Mucosa of descending colon (tissue), 3 donors: ENCODE results near the gene CYP2A6. TPM values are rescaled to one million over a fixed set of nuclear protein-coding genes. Genes with fewer than 3 reads are reported as not detected.
A peak's percentile ranks its signal among the peaks of the same experiment; 100 is the strongest.

ENCODE experiments used
- ATAC-seq: fragments of 200-7000 bp; cut with Tn5 transposase; one replicate; pipeline ENCODE4 v1.9.1; 2020; ENCODE audit warnings: mild to moderate bottlenecking, moderate library complexity
- DNase-seq, 3 donors: peaks; one replicate each; pipeline ENCODE4 v3.0.0-alpha.2; 2020
- H3K36me3 ChIP-seq: fragments of 200-600 bp; one replicate; pipeline ENCODE4 v1.8.0; 2021; ENCODE audit warnings: low read depth, mild to moderate bottlenecking
- H3K4me1 ChIP-seq: fragments of 200-600 bp; one replicate; pipeline ENCODE4 v1.8.0; 2021; ENCODE audit warnings: low read depth, mild to moderate bottlenecking
- H3K4me3 ChIP-seq: fragments of 200-600 bp; one replicate; pipeline ENCODE4 v1.8.0; 2021; ENCODE audit warnings: mild to moderate bottlenecking
- H3K9me3 ChIP-seq: fragments of 200-600 bp; one replicate; pipeline ENCODE4 v1.8.0; 2021; ENCODE audit warnings: mild to moderate bottlenecking
- intact Hi-C, 2 donors: fragments of 100-400 bp; cut with DNase I in 1 of 2; cut with micrococcal nuclease in 1 of 2; formaldehyde crosslinking; loops; one replicate each; pipeline versions ENCODE4 v1.11.0 to v1.11.1; 2022; cut with DNase I, micrococcal nuclease
- total RNA-seq, 3 donors: library from RNA; stranded (reverse); fragmentation: NEBNext Ultra II Directional in 2 of 3; extraction: Animal tissue kit (Norgen Biotek cat#: 25700) in 2 of 3; gene quantifications; one replicate each; pipeline versions ENCODE4 v1.2.1 to v1.2.4, GENCODE V29; 2021 to 2023
- TF ChIP-seq, protein P1 (sequence below): fragments of 200-600 bp; IDR thresholded peaks from one replicate; pipeline ENCODE4 v1.8.0; 2022; ENCODE audit warnings: antibody characterized with exemption, mild to moderate bottlenecking
- donor health status: DM: no; HTN: no; CAD: no; lungs with moderate emphysema.
- donor health status: DM: no; HTN: no; CAD: no.
- donor health status: DM: no; HTN: yes; CAD: no.

CYP2A6 gene
- total RNA-seq, 3 donors from 2014 or later: 0.61 TPM; not detected in 2

DNA sequence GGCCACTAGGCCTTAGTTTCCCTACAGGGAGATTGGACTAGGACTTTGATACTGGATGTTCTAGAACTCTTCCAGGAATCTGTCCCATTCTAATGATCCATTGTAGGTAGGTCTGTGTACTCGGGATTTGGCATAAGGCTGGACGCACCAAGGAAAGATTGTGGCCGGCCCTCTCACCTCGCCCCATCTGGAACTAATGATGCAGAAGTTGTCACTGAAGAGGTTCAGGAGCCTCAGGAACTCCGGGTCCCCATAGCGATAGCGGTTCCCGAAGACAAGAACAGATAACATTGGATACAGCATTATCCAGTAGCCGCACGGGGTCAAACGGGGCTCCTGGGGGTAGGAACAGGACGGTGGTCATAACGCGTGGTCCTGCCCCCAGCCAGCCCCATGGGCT, 40.1 kb downstream of the CYP2A6 start:
- Histone ChIP-seq H3K4me3 (no peak overlapping the region), H3K9me3 (no peaks in the 10 kb centered on the region), H3K36me3 (no peaks in the 10 kb centered on the region), H3K4me1 (peaks cover 18% of the 10 kb centered on the region)
- TF ChIP-seq, protein P1, sequence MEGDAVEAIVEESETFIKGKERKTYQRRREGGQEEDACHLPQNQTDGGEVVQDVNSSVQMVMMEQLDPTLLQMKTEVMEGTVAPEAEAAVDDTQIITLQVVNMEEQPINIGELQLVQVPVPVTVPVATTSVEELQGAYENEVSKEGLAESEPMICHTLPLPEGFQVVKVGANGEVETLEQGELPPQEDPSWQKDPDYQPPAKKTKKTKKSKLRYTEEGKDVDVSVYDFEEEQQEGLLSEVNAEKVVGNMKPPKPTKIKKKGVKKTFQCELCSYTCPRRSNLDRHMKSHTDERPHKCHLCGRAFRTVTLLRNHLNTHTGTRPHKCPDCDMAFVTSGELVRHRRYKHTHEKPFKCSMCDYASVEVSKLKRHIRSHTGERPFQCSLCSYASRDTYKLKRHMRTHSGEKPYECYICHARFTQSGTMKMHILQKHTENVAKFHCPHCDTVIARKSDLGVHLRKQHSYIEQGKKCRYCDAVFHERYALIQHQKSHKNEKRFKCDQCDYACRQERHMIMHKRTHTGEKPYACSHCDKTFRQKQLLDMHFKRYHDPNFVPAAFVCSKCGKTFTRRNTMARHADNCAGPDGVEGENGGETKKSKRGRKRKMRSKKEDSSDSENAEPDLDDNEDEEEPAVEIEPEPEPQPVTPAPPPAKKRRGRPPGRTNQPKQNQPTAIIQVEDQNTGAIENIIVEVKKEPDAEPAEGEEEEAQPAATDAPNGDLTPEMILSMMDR: no peak
- no peak for DNase-seq
- intact Hi-C loops: loop anchor here in 1 of 2 donors (10.0 kb wide), 1 partner anchor 145 kb away; no protein-coding TSS in a partner anchor
- ATAC-seq: no peak

DNA sequence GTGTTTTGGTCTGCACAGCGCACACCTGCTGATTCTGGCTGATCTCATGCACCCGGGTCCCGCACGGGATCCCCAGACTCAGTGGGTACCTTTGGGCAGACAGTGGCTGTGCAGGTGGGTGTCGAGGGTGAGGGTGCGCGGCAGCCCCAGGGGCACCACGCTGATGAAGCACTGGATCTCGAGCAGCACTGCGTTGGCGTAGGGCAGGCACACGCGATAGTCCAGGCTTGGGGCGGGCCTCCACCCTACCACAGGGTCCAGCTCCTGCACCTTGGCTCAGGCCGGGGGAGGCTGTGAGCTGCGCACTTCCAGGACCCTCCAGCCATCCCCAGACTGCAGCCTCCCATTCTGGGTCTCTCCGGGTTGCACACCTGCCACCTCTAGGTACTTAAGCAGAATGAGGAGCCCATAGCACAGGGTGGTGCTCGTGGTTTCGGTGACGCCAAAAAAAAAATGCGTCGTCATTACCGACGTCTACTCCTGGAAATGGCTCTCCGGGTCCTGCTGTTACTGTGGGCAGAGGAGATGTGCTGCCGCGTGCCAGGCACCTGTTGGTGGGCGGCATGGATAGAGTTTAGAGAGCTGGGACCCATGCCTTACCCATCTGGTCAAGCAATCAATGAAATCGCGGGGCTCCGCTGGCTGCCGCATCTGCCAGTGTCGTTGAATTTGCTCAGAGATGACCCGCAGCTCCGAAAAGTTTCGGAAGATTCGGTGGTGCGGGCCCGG, 40.7 kb downstream of the CYP2A6 start:
- ATAC-seq (no peak), DNase-seq (peak in 1 of 3 donors; percentile 48)
- no peaks in the 10 kb centered on the region for H3K36me3 ChIP-seq
- TF ChIP-seq, protein P1: no peak
- intact Hi-C loops: loop anchor here in 1 of 2 donors (10.0 kb wide), 1 partner anchor 145 kb away; no protein-coding TSS in a partner anchor
- H3K4me3 ChIP-seq: no peak overlapping the region
- H3K4me1 ChIP-seq: peaks cover 23% of the 10 kb centered on the region
- no peaks in the 10 kb centered on the region for H3K9me3 ChIP-seq

DNA sequence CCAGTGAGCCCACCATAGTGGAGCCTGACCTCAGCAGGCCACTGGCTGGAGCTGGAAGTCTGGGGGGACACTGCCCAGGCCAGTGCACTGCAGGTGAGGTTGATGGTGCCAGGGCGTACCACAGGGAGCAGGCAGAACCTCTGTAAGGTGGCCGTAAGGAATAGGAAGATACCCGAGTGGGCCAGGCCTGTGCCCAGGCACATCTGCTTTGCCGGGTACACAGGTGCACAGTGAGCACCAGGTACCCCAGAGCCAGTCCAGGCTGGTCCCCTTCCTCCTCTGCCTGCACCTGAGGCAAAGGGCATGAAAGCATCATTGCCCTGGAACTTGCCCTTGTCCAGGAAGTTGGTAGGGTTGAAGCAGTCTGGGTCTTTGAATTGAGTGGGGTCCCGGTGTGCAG, 41.8 kb downstream of the CYP2A6 start:
- no peaks in the 10 kb centered on the region for H3K36me3 ChIP-seq
- ATAC-seq: no peak
- no peak overlapping the region for H3K4me3 ChIP-seq
- H3K4me1 ChIP-seq: peaks cover 33% of the 10 kb centered on the region
- DNase-seq: no peak
- TF ChIP-seq, protein P1: no peak
- intact Hi-C loops: no loop called here
- no peaks in the 10 kb centered on the region for H3K9me3 ChIP-seq

DNA sequence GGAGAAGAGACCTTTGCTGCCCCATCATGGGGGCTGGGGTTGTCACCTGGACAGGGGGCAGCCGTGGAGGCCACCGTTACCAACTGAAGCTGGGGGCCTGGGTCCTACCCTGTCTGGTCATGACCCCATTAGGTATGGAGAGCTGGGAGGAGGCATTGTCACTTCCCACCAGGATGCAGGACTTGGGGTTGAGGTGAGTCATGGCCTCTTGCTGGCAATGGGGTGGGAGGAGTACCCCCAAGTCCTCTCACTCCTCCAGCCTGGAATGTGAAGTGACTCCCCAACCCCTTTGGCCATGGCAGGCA, 42.3 kb downstream of the CYP2A6 start:
- TF ChIP-seq, protein P1: no peak
- Histone ChIP-seq H3K9me3 (no peaks in the 10 kb centered on the region), H3K4me1 (peaks cover 39% of the 10 kb centered on the region), H3K36me3 (no peaks in the 10 kb centered on the region), H3K4me3 (no peak overlapping the region)
- intact Hi-C loops: no loop called here
- ATAC-seq: no peak
- DNase-seq: no peak

DNA sequence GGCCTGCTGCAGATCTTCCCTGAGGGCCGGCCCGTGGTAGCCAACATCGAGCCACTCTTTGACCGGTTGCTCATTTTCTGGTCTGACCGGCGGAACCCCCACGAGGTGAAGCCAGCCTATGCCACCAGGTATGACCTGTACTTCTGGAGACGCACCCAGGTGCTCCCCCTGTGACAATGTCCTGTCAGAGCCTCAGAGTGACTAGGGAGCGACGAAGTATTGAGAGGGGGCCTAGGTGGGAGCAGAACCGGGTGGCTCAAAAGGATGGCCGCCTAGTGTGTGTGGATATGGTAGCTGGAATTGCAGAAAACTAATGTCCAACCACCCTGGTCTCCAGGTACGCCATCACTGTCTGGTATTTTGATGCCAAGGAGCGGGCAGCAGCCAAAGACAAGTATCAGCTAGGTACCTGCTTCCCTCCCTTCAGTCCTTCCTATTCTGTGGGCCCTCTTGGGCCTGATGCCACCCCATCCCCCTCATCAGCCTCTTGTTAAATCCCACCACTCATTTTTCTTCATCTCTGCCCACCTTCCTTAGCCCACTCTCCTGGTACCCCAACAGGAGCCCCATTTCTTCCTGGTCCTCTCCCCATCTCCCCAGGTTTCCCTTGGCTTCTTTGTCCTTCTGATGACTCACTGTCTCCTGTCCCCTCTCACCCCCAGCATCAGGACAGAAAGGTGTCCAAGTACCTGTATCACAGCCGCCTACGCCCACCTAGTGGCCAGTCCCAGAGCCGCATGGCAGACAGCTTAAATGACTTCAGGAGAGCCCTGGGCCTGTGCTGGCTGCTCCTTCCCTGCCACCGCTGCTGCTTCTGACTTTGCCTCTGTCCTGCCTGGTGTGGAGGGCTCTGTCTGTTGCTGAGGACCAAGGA, 42.9 kb downstream of the CYP2A6 start:
- intact Hi-C loops: no loop called here
- Histone ChIP-seq H3K36me3 (no peaks in the 10 kb centered on the region), H3K4me1 (peaks cover 44% of the 10 kb centered on the region), H3K9me3 (no peaks in the 10 kb centered on the region), H3K4me3 (no peak overlapping the region)
- ATAC-seq (no peak), DNase-seq (peak in 2 of 3 donors; percentile 51 to 56)
- TF ChIP-seq, protein P1: no peak
